ENCODE data around the gene SPANXN5.
"Not testable (repeated sequence)": the region's sequence is repeated elsewhere in the genome, so short reads cannot be mapped to it uniquely, and the experiment has no call there.

Gene SPANXN5

DNA sequence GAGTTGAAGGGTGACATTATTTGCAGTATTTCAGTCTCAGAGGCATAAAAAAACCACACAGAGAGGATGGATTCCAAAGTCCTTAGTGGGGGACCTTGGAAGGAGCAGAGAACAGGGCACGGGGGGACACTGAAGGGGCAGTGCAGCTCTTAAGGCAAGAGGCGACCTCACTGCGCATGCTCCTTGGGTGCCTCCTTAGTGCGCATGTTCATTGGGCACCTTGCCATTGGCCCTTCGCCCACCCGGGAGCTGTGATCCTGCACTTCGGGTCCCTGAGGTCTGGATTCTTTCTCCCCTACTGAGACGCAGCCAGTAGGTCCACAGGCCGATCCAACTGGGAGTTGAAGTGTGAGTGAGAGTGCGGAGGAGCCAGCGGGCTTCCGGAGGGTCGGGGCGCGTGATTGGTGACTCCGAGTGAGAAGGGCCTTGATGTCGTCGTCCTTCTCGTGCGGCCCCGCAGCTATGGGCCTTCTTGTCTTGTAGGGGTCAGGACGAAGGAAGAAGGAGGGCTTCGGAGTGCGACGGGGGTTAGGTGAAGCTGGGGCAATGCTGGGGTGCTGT is 13.9 kb upstream of the SPANXN5 start, which contains the start of gene XAGE5:
Gene XAGE5, plus strand, starts transcription at position 223 of the 561 bp plus-strand sequence. CDS start 1,280 bp downstream, outside the sequence.
- DNase-seq (ENCODE audit: low spot score) = no peak
- TF ChIP-seq, protein P1, sequence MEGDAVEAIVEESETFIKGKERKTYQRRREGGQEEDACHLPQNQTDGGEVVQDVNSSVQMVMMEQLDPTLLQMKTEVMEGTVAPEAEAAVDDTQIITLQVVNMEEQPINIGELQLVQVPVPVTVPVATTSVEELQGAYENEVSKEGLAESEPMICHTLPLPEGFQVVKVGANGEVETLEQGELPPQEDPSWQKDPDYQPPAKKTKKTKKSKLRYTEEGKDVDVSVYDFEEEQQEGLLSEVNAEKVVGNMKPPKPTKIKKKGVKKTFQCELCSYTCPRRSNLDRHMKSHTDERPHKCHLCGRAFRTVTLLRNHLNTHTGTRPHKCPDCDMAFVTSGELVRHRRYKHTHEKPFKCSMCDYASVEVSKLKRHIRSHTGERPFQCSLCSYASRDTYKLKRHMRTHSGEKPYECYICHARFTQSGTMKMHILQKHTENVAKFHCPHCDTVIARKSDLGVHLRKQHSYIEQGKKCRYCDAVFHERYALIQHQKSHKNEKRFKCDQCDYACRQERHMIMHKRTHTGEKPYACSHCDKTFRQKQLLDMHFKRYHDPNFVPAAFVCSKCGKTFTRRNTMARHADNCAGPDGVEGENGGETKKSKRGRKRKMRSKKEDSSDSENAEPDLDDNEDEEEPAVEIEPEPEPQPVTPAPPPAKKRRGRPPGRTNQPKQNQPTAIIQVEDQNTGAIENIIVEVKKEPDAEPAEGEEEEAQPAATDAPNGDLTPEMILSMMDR (IDR thresholded peaks at IDR 0.05; ENCODE audit: borderline replicate concordance, control extremely low read depth, extremely low read depth, insufficient read depth, missing control alignments) = no peak
- in situ Hi-C loops (cut with MboI; ENCODE audit: low sequenced_read_pairs, unreplicated experiment) = no loop called here

DNA sequence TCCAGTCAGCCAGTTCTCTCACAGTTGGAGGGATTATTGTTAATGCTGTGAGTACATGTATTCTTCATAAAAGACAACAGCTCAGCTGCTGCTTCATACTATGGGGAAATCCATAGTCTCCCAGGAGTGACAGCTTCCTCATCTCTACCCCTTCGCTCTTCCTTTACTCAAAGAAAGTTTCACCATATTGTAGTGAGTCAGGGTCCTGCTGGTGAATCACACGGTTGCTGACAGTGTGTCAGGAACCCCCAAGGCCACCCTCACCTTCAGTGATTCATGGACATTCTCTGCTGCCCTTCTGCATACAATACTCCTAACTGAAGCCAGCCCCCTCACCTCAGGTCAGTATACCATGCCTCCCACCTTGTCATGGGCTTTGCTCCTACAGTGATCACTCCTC is 7.6 kb upstream of the SPANXN5 start:
- in situ Hi-C loops (cut with MboI; ENCODE audit: low sequenced_read_pairs, unreplicated experiment); DNase-seq (ENCODE audit: low spot score): not testable (repeated sequence)

DNA sequence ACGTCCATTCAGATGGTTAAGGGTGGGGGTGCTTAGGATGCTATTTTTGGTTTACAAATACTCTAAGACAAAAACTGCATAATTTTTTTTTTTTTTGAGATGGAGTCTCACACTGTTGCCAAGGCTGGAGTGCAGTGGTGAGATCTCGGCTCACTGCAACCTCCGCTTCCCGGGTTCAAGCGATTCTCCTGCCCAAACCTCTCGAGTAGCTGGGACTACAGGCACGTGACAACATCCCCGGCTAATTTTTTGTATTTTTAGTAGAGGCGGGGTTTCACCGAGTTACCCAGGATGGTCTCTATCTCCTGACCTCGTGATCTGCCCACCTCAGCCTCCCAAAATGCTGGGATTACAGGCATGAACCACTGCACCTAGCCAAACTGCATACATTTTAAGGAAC is 23.7 kb downstream of the SPANXN5 start:
- DNase-seq (ENCODE audit: low spot score); in situ Hi-C loops (cut with MboI; ENCODE audit: low sequenced_read_pairs, unreplicated experiment): not testable (repeated sequence)

DNA sequence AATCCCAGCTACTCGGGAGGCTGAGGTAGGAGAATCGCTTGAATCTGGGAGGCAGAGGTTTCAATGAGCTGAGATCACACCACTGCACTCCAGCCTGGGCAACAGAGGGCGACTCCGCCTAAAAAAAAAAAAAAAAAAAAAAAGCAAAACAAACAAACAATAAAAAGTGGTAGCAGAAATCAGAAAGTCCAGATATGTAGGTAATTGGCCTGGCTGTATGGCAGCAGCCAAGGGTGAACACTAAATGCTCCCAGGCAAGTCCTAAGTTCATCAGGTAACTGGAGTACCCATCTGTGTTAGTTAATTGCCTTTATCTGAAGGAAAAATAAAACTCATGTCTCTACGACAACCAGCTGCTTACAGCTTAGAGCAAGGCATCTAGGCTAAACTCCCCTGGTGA is 31.2 kb downstream of the SPANXN5 start:
- DNase-seq (ENCODE audit: low spot score); in situ Hi-C loops (cut with MboI; ENCODE audit: low sequenced_read_pairs, unreplicated experiment): not testable (repeated sequence)

DNA sequence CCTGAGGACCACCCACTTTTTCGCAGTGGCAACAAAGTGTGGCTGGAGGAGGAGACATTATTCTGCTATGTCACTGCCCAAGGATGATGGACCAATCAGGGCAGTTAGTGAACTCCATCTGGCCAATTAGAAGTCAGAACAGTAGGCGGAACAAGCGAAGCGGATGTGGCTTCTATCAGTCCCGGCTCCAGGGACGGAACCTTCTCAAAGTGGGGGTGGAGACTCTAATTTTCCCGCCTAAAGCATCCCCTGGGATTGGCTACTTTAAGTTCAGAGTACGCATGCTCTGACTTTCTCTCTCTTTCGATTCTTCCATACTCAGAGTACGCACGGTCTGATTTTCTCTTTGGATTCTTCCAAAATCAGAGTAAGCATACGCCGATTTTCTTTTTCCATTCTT is 46.3 kb downstream of the SPANXN5 start, which contains the start of gene SSX2B:
Gene SSX2B, plus strand, starts transcription at position 301 of the 400 bp plus-strand sequence. CDS start 1,429 bp downstream, outside the sequence.
- DNase-seq (ENCODE audit: low spot score); in situ Hi-C loops (cut with MboI; ENCODE audit: low sequenced_read_pairs, unreplicated experiment): not testable (repeated sequence)

Measured in GM13976 (cell line).